Tibial nerve (tissue), 4 donors: ENCODE data around the gene MOCOS. TPM values are rescaled to one million over a fixed set of nuclear protein-coding genes. Genes with fewer than 3 reads are reported as not detected.

Experiments used
- DNase-seq, 2 donors: peaks; one replicate each; pipeline ENCODE4 v3.0.0-alpha.2; 2019; ENCODE audit warnings: low spot score in 2 of 2
- H3K27ac ChIP-seq, 4 donors: fragments of 200-600 bp; sonication (generic) in 3 of 4; one replicate each; pipeline ENCODE4 v1.5.1; 2017 to 2019; ENCODE audit warnings: mild to moderate bottlenecking in 1 of 4
- H3K27me3 ChIP-seq, 2 donors: fragments of 200-600 bp; sonication (generic) in 1 of 2; one replicate each; pipeline versions ENCODE4 v1.5.1 to v1.6.0; 2017 to 2019
- H3K36me3 ChIP-seq, 3 donors: fragments of 200-600 bp; sonication (generic); one replicate each; pipeline ENCODE4 v1.5.1; 2018 to 2019
- H3K4me1 ChIP-seq, 4 donors: fragments of 200-600 bp; sonication (generic) in 3 of 4; one replicate each; pipeline ENCODE4 v1.5.1; 2017 to 2019
- H3K4me3 ChIP-seq, 4 donors: fragments of 200-600 bp; sonication (generic) in 3 of 4; one replicate each; pipeline ENCODE4 v1.5.1; 2017 to 2019; ENCODE audit warnings: mild to moderate bottlenecking in 1 of 4, moderate library complexity in 1 of 4
- H3K9me3 ChIP-seq, 4 donors: fragments of 200-600 bp; sonication (generic) in 3 of 4; one replicate each; pipeline ENCODE4 v1.5.1; 2017 to 2019
- EP300 ChIP-seq, 2 donors: sonication (generic); formaldehyde crosslinking; IDR thresholded peaks; one replicate each; pipeline ENCODE4 v1.6.1; 2017; ENCODE audit warnings: antibody characterized with exemption in 2 of 2, mild to moderate bottlenecking in 1 of 2
- POLR2A ChIP-seq, 2 donors: fragments of 450-650 bp; IDR thresholded peaks; one replicate each; pipeline ENCODE4 v1.6.1; 2017; ENCODE audit warnings: antibody characterized with exemption in 2 of 2, mild to moderate bottlenecking in 2 of 2, moderate library complexity in 2 of 2
- WGBS, 2 donors: methylation state at CpG; one replicate each; pipeline ENCODE4 v1.1.5; 2018; 5-methylcytosine and 5-hydroxymethylcytosine counted together
- total RNA-seq, 4 donors: library from RNA; depleted of rRNA; stranded (reverse); fragments of >200 nt; gene quantifications; one replicate each; pipeline ENCODE4 v1.1.0, GENCODE V29; 2016
- TF ChIP-seq, protein P1 (sequence below), 5 experiments: fragments of 200-600 bp in 3 of 5; fragments of 450-650 bp in 2 of 5; sonication (generic) in 3 of 5; IDR thresholded peaks; one replicate each; pipeline ENCODE4 v1.5.1; 2016 to 2019; ENCODE audit warnings: antibody characterized with exemption in 5 of 5, mild to moderate bottlenecking in 3 of 5, moderate library complexity in 2 of 5

The MOCOS gene
- total RNA-seq, result 10 to 100 TPM in 1 of 4 donors, 1 to 10 TPM in 3; 6.9 to 10.2 (median 8.9) TPM

DNA sequence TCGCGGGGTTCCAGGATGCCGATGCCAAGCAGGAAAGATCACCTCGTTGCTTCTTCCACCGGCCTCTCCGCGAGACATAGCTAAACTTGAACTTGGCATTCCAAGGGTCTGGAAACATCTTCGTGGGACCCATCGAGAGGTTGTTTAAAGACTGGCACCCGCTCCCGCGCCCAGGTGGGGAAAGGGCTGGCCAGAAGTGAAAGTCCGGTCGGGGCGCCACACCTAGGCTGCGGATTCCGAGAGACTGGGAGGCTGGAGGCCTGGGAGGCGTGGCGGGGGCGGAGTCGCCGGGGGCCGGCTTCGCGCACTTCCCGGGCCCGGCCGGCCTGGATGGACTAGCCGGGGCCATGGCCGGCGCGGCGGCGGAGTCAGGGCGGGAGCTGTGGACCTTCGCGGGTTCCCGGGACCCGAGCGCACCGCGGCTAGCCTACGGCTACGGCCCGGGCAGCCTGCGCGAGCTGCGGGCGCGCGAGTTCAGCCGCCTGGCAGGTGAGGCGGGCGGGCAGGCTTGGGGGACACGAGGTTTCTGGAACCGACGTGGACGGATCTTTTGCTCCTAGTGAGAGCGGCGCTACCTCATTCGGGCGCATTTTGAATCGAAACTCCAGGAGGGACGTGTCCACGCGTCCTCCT, at the start of gene MOCOS:
TSS of gene MOCOS (plus strand) at position 305 of the 633 bp plus-strand sequence. CDS start at position 348, 43 bp downstream.
- Histone ChIP-seq H3K4me1 (peaks cover 0 to 26% (median 10%) of the 10 kb centered on the region in 4 donors), H3K27ac (peak within 1 kb of the TSS in 3 of 4 donors; percentile 4 to 75 (median 61)), H3K4me3 (peak within 1 kb of the TSS; percentile 46 to 77 (median 61)), H3K27me3 (no peaks in the 10 kb centered on the region), H3K9me3 (no peaks in the 10 kb centered on the region), H3K36me3 (no peaks in the 10 kb centered on the region)
- peak; percentile 62 for DNase-seq
- 2% methylated on average over 16 to 31 of the region's 66 CpGs for WGBS, 2 donors
- TF ChIP-seq EP300 (IDR thresholded peaks at IDR 0.05) (no peak), POLR2A (IDR thresholded peaks at IDR 0.05) (peak in 1 of 2 donors; percentile 46)
- TF ChIP-seq, protein P1, sequence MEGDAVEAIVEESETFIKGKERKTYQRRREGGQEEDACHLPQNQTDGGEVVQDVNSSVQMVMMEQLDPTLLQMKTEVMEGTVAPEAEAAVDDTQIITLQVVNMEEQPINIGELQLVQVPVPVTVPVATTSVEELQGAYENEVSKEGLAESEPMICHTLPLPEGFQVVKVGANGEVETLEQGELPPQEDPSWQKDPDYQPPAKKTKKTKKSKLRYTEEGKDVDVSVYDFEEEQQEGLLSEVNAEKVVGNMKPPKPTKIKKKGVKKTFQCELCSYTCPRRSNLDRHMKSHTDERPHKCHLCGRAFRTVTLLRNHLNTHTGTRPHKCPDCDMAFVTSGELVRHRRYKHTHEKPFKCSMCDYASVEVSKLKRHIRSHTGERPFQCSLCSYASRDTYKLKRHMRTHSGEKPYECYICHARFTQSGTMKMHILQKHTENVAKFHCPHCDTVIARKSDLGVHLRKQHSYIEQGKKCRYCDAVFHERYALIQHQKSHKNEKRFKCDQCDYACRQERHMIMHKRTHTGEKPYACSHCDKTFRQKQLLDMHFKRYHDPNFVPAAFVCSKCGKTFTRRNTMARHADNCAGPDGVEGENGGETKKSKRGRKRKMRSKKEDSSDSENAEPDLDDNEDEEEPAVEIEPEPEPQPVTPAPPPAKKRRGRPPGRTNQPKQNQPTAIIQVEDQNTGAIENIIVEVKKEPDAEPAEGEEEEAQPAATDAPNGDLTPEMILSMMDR (IDR thresholded peaks at IDR 0.05), result no peak

DNA sequence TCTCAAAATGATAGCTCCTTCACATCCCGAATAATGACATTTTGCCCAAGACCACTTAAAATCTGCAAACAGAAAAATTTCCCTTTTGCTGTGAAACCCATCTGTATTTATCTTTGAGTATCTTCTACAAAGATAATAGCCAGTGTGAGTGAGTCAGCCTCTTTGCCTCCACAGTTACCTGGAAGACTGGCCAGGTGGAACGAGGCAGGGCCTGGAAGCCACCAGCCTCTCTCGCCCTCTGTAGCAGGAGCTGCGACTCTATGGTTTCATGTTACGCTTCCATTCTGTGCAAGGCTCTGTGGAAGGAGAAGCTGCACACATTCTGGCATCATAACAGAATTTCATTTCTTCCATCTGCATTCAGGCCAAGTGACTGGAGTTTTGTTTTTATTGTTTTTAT, 48.1 kb upstream of the MOCOS start:
- peaks cover 0 to 6% (median 0%) of the 10 kb centered on the region in 4 donors for H3K4me1 ChIP-seq

GRCh38 chr18:36141576-36141975, 45.7 kb upstream of the MOCOS start:
- H3K9me3 ChIP-seq, result no peaks in the 10 kb centered on the region
- H3K4me1 ChIP-seq, result no peaks in the 10 kb centered on the region
- WGBS, 2 donors, result 92 to 95% methylated on average over 4 of the region's 4 CpGs
- peaks cover 2 to 97% (median 4%) of the 10 kb centered on the region in 3 donors for H3K36me3 ChIP-seq
- H3K27ac ChIP-seq, result no peak overlapping the region
- no peaks in the 10 kb centered on the region for H3K27me3 ChIP-seq
- no peak for DNase-seq
- no peak overlapping the region for H3K4me3 ChIP-seq
- no peak for TF ChIP-seq EP300 (IDR thresholded peaks at IDR 0.05)
- TF ChIP-seq, protein P1 (IDR thresholded peaks at IDR 0.05), result no peak

More for the DNA sequence above, 48.1 kb upstream of the MOCOS start:
- TF ChIP-seq EP300 (IDR thresholded peaks at IDR 0.05) (no peak), POLR2A (IDR thresholded peaks at IDR 0.05) (no peak)
- TF ChIP-seq, protein P1 (IDR thresholded peaks at IDR 0.05), result no peak
- DNase-seq, result no peak
- Histone ChIP-seq H3K4me3 (no peak overlapping the region), H3K27ac (no peak overlapping the region), H3K36me3 (peaks cover 2 to 80% (median 4%) of the 10 kb centered on the region in 3 donors), H3K27me3 (no peaks in the 10 kb centered on the region), H3K9me3 (no peaks in the 10 kb centered on the region)
- 88 to 89% methylated on average over 5 of the region's 5 CpGs for WGBS, 2 donors

- H3K36me3 ChIP-seq, result peaks cover 2 to 99% (median 4%) of the 10 kb centered on the region in 3 donors
- H3K27me3 ChIP-seq, result no peaks in the 10 kb centered on the region
- TF ChIP-seq, protein P1 (IDR thresholded peaks at IDR 0.05), result no peak
- TF ChIP-seq EP300 (IDR thresholded peaks at IDR 0.05) (no peak), POLR2A (IDR thresholded peaks at IDR 0.05) (no peak)
- DNase-seq, result no peak
- H3K9me3 ChIP-seq, result no peaks in the 10 kb centered on the region
- no peak overlapping the region for H3K4me3 ChIP-seq
- H3K4me1 ChIP-seq, result no peaks in the 10 kb centered on the region
- no peak overlapping the region for H3K27ac ChIP-seq
- 93% methylated on average over 3 of the region's 3 CpGs for WGBS, 2 donors
Observed at GRCh38 chr18:36142751-36143150, 44.5 kb upstream of the MOCOS start.

DNA sequence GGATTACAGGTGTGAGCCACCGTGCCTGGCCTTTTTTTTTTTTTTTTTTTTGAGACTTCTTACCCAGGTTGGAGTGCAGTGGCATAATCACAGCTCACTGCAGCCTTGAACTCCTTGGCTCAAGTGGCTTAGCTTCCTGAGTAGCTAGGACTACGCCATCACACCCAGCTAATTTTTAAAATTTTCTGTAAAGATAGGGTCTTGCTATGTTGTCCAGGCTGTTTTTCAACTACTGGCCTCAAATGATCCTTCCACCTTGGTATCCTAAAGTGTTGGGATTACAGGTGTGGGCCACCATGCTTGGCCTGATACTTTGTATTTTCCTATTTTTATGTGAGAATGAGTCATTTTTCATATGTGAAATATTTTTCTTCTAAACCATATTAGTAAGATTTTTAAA, 43.9 kb upstream of the MOCOS start:
- no peak overlapping the region for H3K27ac ChIP-seq
- TF ChIP-seq POLR2A (IDR thresholded peaks at IDR 0.05) (no peak), EP300 (IDR thresholded peaks at IDR 0.05) (no peak)
- TF ChIP-seq, protein P1 (IDR thresholded peaks at IDR 0.05), result no peak
- H3K4me3 ChIP-seq, result no peak overlapping the region
- H3K9me3 ChIP-seq, result no peaks in the 10 kb centered on the region
- H3K36me3 ChIP-seq, result peaks cover 2 to 99% (median 4%) of the 10 kb centered on the region in 3 donors
- H3K27me3 ChIP-seq, result no peaks in the 10 kb centered on the region
- DNase-seq, result no peak
- 97 to 100% methylated on average over 2 of the region's 2 CpGs for WGBS, 2 donors
- H3K4me1 ChIP-seq, result no peaks in the 10 kb centered on the region
